Smooth muscle cell (in vitro differentiated cells): Measurements from ENCODE around the gene PPP1R13B. TPM values are rescaled to one million over a fixed set of nuclear protein-coding genes. Genes with fewer than 3 reads are reported as not detected.
A peak's percentile ranks its signal among the peaks of the same experiment; 100 is the strongest.

Experiments used
- DNase-seq: peaks from one replicate; lab custom pipeline; 2025; ENCODE audit not compliant: unreplicated experiment; lab: John Stamatoyannopoulos, UW
- H2AFZ ChIP-seq: fragments of 200-600 bp; sonication (generic); 2 replicates; pipeline ENCODE4 v1.6.0; 2016; ENCODE audit warnings: antibody characterized with exemption, low read depth, mild to moderate bottlenecking
- H3F3A ChIP-seq: fragments of 200-600 bp; sonication (generic); 2 replicates; pipeline ENCODE4 v1.6.0; 2017; ENCODE audit warnings: antibody characterized with exemption, low read depth
- H3K27ac ChIP-seq: fragments of 200-600 bp; sonication (generic); 2 replicates; pipeline ENCODE4 v1.5.1; 2016; ENCODE audit warnings: low read depth, mild to moderate bottlenecking
- H3K27me3 ChIP-seq: fragments of 200-600 bp; sonication (generic); 2 replicates; pipeline ENCODE4 v1.6.1; 2016; ENCODE audit warnings: low read depth, mild to moderate bottlenecking
- H3K36me3 ChIP-seq: fragments of 200-600 bp; sonication (generic); 2 replicates; pipeline ENCODE4 v1.5.1; 2016; ENCODE audit warnings: low read depth
- H3K4me1 ChIP-seq: fragments of 200-600 bp; sonication (generic); 2 replicates; pipeline ENCODE4 v1.5.1; 2016; ENCODE audit warnings: low read depth
- H3K4me2 ChIP-seq: fragments of 200-600 bp; sonication (generic); 2 replicates; pipeline ENCODE4 v1.6.0; 2016; ENCODE audit warnings: mild to moderate bottlenecking
- H3K4me3 ChIP-seq: fragments of 200-600 bp; sonication (generic); 2 replicates; pipeline ENCODE4 v1.5.1; 2016; ENCODE audit warnings: mild to moderate bottlenecking
- H3K79me2 ChIP-seq: fragments of 200-600 bp; sonication (generic); 2 replicates; pipeline ENCODE4 v1.6.0; 2016; ENCODE audit warnings: low read depth, mild to moderate bottlenecking
- H3K9ac ChIP-seq: fragments of 200-600 bp; sonication (generic); 2 replicates; pipeline ENCODE4 v1.6.0; 2016; ENCODE audit warnings: low read depth
- H3K9me3 ChIP-seq: fragments of 200-600 bp; sonication (generic); replicated peaks from 2 replicates; pipeline ENCODE4 v1.5.1; 2016; ENCODE audit warnings: low read depth
- H4K20me1 ChIP-seq: fragments of 200-600 bp; sonication (generic); 2 replicates; pipeline ENCODE4 v1.6.0; 2016; ENCODE audit warnings: low read depth
- CTCF ChIP-seq: fragments of 200-600 bp; sonication (generic); IDR thresholded peaks from 2 replicates; pipeline ENCODE4 v1.5.1; 2017; ENCODE audit warnings: borderline replicate concordance, mild to moderate bottlenecking, antibody characterized with exemption; ENCODE audit not compliant: insufficient read depth, poor library complexity, severe bottlenecking
- WGBS: methylation state at CpG from one replicate; pipeline ENCODE4 v1.1.7; 2016; ENCODE audit warnings: low lambda C conversion rate; 5-methylcytosine and 5-hydroxymethylcytosine counted together
- polyA plus RNA-seq: library from polyadenylated mRNA; unstranded; fragments of >200 nt; fragmentation: Nextera tagmentation; extraction: Ambion mirVana; gene quantifications from 2 replicates; pipeline ENCODE4 v1.2.1, GENCODE V29; 2016
- total RNA-seq: library from RNA; depleted of rRNA; stranded (reverse); fragments of >200 nt; gene quantifications from 2 replicates; pipeline ENCODE4 v1.2.3, GENCODE V29; 2014

PPP1R13B gene
- total and polyA plus RNA-seq, 2 experiments from 2014 or later = 2.3 to 4.3 TPM

- Histone ChIP-seq H3K4me2 (no peak overlapping the region), H3K27me3 (no peaks in the 10 kb centered on the region), H3K36me3 (no peaks in the 10 kb centered on the region), H3F3A (no peaks in the 10 kb centered on the region), H3K9ac (no peak overlapping the region), H2AFZ (no peak overlapping the region), H3K27ac (no peak overlapping the region), H4K20me1 (peaks cover 7% of the 10 kb centered on the region), H3K79me2 (no peaks in the 10 kb centered on the region), H3K4me3 (no peak overlapping the region), H3K4me1 (no peaks in the 10 kb centered on the region), H3K9me3 (no peaks in the 10 kb centered on the region)
- WGBS = 100% methylated on average over 2 of the region's 2 CpGs
- DNase-seq = no peak
- TF ChIP-seq CTCF = no peak
These were observed 36.2 kb downstream of the PPP1R13B start for GRCh38 chr14:103811189-103811588.

GRCh38 chr14:103808403-103809001, 38.9 kb downstream of the PPP1R13B start:
- peak; percentile 84 for TF ChIP-seq CTCF
- no peaks in the 10 kb centered on the region for H3K36me3 ChIP-seq

GRCh38 chr14:103806805-103807204, 40.6 kb downstream of the PPP1R13B start:
- Histone ChIP-seq H3K27ac (no peak overlapping the region), H2AFZ (no peak overlapping the region), H3K9ac (no peak overlapping the region), H3K4me1 (no peaks in the 10 kb centered on the region), H3K9me3 (no peaks in the 10 kb centered on the region), H3K4me2 (no peak overlapping the region), H4K20me1 (peaks cover 7% of the 10 kb centered on the region), H3F3A (no peaks in the 10 kb centered on the region), H3K27me3 (no peaks in the 10 kb centered on the region), H3K79me2 (no peaks in the 10 kb centered on the region), H3K36me3 (no peaks in the 10 kb centered on the region), H3K4me3 (no peak overlapping the region)
- DNase-seq = no peak
- whole genome bisulfite sequencing = 81% methylated on average over 5 of the region's 5 CpGs
- TF ChIP-seq CTCF = no peak

More at GRCh38 chr14:103808403-103809001, 38.9 kb downstream of the PPP1R13B start:
- Histone ChIP-seq H3K4me1 (no peaks in the 10 kb centered on the region), H3K27me3 (no peaks in the 10 kb centered on the region), H3K9ac (no peak overlapping the region), H3K79me2 (no peaks in the 10 kb centered on the region), H3K4me2 (no peak overlapping the region), H4K20me1 (peaks cover 7% of the 10 kb centered on the region), H3K27ac (no peak overlapping the region), H3K4me3 (no peak overlapping the region), H3F3A (no peaks in the 10 kb centered on the region), H3K9me3 (no peaks in the 10 kb centered on the region), H2AFZ (no peak overlapping the region)
- WGBS = 43% methylated on average over 6 of the region's 6 CpGs
- peak; percentile 6 for DNase-seq

GRCh38 chr14:103805708-103806107, 41.7 kb downstream of the PPP1R13B start:
- Histone ChIP-seq H3F3A (no peaks in the 10 kb centered on the region), H3K4me1 (no peaks in the 10 kb centered on the region), H3K9ac (no peak overlapping the region), H3K27ac (no peak overlapping the region), H3K4me2 (no peak overlapping the region), H3K9me3 (no peaks in the 10 kb centered on the region), H3K79me2 (no peaks in the 10 kb centered on the region), H2AFZ (no peak overlapping the region), H3K36me3 (no peaks in the 10 kb centered on the region), H4K20me1 (peaks cover 7% of the 10 kb centered on the region), H3K27me3 (no peaks in the 10 kb centered on the region), H3K4me3 (no peak overlapping the region)
- WGBS = 100% methylated on average over 1 of the region's 1 CpG
- no peak for TF ChIP-seq CTCF
- DNase-seq = no peak
